Measurements from ENCODE around the gene SPSB1. TPM values are rescaled to one million over a fixed set of nuclear protein-coding genes. Genes with fewer than 3 reads are reported as not detected.

Gene SPSB1
- total RNA-seq, 1 experiment from 2014 or later: 14.3 TPM

DNA sequence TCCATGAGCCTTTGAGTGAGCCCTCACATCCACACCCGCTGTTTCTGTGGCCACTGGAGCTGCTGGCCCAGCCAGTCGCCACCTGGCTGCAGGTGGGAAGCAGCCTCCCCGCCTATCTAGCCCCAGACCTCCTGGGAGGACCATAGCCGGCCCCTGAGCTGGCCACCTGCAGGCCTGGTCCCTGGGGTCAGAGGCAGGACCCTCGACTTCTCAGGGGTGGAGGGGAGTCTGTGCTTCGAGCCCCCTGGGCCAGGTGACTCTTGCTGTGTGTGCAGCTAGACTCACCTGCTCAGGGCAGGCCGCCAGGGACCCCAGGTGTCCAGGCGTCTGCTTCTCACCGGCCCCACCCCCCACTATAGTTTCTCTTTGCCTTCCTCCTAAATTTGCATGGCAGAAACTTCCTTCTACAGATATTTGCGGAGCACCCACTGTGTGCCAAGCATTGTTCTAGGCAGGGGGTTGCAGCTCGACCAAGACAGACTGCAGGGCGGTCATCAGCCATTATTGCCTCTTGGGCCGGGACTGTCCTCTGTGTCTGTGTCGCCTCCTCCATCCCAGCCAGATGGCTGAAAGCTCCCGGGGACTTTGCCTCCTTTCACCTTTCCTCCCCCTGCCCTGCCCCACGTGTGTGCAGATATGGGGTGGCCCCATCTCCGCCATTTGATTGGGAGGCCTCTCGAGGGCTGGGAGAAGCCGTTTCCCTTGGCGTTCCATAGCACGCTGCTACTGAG, 27.3 kb downstream of the SPSB1 start:
- DNase-seq (ENCODE audit: low read depth): no peak

DNA sequence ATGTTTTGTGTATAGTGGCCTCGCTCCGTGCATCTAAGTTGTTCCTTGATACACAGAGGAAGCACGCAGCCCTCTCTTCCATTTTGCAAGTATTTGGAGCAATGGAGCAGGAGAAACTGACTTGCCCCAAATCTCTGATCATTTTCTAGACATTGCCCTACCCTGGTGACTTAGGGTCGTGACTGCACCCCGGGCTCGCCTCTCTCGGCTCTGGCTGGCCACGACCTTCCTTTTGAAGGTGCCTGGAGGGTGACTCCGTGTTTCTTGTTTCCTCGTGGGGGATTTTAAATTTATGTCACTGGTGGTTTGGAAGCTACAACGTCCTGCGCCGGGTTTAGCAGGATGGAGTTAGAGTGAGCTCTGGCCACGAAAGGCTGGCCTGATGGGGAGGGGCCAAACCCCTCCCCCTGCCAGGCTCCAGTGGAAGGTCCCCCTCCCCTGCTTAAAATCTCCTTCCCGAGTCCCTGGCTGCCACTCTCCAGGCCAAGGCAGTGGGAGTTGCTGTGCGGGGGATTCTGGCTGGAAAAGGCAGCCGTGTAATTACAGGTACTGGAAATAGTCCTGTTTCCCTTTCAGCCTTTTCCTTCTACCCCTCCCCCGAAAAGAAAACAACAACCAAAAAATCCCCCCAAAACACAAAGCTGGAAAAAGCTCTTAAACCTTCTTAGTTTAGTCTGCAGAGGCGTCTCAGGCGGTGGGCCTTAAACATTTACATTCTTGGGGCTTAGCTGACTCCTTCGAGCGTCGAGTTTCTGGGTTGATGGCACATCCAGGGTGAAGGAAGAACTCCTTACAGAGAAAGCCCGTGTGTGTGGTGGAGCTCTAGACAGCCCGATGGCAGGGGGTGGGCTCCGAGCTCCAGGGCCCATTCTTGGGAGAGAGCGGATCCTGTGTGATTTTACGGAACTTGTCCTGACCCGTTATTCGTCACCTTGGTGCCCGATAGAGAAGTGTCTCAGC, 28.1 kb downstream of the SPSB1 start:
- DNase-seq (ENCODE audit: low read depth): no peak

DNA sequence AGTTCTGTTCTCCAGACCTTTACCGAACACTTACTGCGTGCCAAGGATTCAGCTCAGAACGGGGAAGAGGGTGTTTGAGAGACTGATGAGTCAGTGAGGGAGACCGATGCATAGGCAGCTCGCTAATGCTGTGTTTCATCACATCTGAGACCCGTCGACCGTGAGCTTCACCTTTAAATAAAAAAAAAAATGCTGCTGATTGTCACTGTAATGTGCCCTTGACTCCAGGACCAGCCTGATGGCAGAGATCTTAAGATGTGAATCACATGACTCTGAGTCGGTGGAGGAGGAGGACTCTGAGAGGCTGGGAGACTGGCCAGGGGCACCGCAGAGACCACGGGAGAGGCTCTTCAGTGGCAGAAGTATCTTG, 28.8 kb downstream of the SPSB1 start:
- DNase-seq (ENCODE audit: low read depth): no peak

DNA sequence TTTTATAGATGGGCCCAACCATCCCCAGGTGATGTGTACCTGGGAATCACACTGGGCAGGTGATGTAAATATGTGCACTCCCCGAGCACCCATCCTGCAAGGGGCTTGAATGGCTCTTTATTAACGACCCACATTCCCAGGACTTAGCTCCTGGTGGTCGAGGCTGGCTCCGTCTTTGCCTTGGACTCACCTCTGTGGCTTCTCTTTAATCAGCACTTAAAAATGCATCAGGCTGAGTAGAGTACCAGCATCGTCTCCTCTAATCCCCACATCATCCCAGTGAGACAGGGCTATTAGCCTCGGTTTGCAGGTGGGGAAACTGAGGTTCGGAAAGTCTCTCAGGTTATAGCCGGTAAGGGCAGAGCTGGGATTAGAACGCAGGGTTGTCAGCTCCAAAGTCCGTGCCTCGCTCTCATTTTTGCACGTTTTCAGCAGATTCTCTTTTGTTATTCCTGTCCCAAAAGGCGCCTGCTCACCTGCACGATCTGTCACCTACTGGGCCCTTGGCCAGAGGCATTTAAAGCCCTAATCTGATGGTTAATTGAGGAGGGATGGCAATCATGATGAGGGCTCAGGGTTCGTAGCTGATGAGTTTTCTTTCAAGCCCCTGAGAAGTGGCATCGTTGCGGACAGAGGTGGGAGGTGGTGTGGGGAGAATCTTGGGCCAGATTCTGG, 29.4 kb downstream of the SPSB1 start:
- no peak for DNase-seq (ENCODE audit: low read depth)

DNA sequence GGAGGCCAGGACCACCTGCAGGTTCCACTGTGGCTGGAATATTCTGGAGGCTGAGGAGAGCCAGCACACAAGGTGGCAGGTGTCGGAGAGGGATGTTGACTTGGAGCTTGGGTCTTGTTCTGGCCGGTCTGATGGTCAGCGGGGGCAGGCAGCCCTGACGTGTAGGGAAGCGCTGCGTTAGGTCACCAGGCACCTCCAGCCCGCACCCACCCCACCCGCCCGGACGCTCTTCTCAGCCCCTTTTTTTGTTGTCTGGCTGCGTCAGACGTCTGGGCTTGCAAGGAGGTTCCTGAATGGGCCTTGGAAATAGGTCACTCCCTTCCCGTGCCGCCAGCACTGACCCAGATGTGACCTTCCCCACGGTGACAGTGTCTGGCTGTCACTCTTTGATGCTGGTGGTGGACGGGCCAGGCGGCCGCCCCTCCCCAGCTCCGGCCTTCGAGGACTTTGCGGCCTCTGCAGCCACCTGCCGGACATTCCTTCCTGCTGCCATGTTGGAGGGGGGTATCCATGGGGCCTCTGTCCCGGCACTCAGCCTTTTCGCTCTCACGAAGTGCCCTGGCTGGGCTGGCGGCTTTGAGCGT, 30.1 kb downstream of the SPSB1 start:
- no peak for DNase-seq (ENCODE audit: low read depth)

DNA sequence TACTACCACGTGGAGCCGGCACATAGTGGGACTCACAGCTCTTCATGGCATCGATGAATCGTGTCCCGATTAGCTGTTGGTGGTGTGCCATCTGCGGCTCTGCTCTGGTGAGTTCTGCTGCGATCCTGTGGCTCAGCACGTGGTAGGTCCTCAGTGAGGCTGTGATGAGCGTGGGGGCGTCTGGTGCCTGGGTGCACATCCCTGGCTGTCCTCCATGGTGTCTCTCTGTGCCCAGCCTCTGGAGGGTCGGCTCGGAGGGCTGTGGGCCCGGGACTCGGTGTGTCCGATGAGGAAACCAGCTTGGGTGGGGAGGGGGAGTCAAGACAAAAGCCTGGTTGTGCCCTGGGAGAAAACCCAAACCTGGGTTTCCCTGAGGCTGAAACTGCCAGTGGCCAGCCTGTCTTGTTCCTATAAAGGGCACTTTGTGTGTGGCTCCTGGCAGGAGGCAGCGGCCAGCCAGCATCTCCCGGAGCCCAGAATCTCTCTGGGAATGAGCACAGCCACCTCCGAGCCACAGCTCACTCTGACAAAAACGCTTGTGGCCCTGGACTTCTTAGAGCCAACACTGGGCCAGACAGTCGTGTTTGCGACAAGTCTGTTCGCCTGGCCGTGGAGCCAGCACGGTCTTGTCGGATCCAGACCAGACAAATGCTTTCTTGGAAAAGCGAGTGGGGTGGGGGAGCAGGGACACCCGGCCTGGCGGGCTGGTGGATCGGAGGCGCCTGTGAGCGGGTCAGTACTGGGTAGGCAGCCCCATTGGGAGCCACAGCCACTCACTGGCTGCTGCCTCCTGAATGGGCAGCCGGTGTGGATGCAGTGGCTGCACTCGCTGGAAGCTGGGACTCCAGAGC, 31.8 kb downstream of the SPSB1 start:
- DNase-seq (ENCODE audit: low read depth): no peak

DNA sequence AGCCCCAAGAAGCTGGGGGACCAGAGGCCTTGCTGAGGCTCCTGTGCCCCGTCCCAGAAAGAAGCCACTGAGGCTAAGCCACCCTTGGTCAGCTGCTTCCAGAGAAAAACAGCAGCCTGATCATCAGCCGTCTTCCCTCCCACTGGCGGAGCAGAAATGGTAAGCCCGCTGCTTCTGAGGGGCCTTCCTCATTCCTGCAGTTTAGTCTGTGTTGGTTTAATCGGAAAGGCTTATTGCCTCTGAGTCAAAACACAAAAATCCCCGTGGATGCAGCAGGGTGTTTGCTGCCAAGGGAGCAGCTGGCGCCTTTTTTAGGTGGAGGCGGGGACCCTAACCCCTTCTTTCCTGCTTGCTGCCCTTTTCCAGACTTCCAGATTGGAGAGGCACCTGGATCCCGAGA, 33.9 kb downstream of the SPSB1 start:
- DNase-seq (ENCODE audit: low read depth): no peak

DNA sequence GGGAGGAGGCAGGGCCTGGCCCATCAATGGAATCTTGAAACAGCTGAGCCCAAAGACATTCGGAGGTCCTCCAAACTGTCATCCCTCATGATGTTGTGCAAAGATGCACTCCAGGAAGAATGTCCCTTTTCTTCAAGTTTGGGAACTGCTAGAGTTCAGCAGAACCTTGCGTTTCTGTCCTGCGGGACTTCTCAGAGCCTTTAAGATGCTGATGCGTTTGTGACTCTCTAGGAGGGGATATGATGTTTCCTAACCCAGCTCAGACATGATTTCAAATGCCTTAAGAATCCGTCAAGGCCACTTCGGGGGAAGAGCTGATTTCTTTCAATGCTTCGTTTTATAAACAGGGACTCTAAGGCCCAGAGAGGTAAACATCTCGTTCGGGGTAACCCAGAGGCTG, 35.5 kb downstream of the SPSB1 start:
- no peak for DNase-seq (ENCODE audit: low read depth)

DNA sequence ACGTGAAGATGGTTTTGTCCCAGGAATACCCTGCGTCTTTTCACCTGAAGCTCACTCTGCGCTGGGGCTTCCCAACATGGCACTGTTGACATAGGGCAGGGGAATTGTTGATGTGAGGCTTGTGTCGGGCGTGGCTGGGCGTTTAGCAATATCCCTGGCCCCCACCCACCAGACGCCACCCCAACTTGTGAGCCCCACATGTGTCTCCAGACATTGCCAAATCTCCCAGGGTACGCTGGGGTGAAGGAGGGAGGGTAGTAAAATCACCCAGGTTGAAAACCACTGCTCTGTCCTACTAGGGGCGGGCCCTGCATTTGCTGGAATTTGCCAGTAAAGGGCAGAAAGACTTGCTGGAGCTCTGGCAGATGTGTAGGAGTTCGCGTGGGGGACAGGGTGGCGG, 36.0 kb downstream of the SPSB1 start:
- no peak for DNase-seq (ENCODE audit: low read depth)

DNA sequence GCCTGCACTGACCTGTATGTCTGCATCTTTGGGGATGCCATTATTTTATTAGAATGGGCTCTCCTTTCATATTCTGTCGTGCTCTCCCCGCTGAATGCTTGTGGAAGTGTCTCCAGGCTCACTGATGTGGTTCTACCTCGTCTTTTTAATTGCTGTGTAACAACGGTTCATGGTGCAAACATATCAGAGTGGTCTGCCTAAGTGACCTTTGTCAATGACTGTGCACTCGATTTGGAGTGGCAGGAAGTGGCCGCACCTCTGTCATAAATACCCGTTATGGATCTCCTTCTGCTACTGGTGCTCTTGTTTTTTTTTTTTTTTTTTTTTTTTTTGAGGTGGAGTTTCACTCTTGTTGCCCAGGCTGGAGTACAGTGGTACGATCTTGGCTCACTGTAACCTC, 38.3 kb downstream of the SPSB1 start:
- no peak for DNase-seq (ENCODE audit: low read depth)

DNA sequence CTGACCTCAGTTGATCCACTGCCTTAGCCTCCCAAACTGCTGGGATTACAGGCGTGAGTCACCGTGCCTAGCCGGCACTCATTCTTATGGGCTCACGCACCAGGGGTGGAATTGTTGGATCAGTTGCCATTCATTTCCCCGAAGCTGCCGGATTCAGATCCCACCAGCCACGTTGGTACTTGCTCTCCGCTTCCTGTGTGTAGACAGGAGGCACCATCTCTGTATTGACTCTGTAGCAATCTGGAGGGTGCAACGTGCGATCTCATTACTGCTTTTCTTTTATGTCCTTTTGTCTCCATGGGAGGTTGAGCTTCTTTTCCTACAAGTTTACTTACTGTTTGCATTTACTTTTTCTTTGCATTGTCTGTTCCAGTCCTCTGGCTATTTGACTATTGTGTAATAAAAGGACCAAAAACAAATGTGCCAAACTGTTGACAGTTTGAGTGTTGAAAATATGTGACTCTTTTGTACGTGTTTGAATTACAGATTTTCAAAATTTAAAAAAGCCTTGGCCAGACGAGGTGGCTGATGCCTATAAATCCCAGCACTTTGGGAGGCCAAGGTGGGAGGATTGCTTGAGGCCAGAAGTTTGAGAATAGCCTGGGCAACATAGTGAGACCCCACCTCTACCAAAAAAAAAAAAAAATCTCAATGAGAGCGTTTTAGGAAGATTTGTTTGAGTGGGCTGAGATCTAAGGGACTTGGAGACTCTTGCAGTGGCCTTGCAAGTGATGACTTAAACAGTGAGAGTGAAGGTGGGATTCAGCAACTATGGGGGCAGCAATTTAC, 39.1 kb downstream of the SPSB1 start:
- no peak for DNase-seq (ENCODE audit: low read depth)

DNA sequence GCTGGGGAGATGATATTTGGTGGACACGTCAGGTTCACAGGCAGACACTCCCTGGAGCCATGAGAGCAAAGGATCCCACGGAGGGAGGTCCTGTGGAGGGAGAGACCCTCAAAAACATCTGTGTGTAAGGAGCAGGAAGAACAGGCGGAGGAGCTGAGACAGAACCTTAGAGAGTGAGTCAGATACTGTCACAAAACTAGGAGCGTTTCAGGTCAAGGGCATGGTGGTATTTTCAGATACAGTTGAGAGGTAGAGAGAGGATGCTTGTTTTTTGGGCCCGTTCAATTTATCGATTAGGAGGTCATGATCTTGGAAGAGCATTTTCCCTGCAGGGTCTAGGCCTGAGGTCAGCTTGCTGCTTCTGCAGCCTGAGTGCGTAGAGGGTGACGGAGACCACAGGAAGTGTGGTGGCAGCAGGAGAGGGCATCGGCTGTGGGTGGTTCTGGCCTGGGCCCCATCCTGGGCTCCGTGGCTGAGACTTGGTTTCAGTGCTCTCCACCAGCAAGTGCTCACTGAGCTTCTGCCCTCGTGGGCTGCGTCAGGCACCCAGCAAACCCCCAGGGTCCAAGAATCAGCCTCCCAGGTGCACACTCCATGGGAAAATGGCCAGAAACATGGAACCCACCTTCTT, 39.9 kb downstream of the SPSB1 start:
- no peak for DNase-seq (ENCODE audit: low read depth)

DNA sequence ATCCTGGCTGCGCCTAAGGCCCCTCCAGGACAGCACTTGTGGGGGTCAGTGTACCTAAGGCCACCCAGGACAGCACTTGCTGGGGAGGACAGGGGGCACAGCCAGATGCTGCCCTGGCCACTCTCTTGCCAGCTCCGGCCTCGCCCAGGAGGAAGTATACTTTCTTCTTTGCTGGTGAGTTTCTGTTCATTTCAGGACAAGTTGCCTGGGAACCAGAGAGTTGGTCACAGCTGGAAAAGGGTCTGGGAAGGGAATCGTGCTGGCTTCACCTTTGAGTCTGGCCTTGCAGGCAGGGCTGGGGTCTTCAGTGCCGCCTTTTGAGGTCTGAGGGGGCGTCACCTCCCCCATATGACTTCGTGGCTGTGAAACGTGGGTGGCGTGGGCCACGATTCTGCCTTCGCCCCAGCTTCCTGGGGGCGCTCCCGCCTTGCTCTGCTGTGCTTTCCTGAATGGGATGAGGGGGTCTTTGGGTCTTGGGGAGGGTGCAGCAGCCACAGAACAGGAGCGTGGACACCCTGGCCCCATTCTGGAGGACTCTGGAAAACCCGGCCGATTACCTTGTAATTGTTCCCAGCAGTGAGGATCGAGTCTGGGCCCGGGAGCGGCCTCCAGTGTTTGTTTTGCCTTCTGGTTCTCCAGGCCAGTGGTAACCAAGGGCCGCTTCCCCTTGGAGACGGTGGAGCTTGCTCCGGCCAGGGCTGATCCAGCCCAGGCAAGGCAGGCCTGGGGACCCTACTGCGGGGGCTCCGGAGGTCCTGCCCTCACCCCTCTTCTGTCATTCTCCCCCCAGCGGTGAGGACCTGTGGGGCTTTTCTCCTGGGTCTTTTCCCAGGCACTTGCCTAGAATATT, 45.9 kb downstream of the SPSB1 start:
- no peak for DNase-seq (ENCODE audit: low read depth)

DNA sequence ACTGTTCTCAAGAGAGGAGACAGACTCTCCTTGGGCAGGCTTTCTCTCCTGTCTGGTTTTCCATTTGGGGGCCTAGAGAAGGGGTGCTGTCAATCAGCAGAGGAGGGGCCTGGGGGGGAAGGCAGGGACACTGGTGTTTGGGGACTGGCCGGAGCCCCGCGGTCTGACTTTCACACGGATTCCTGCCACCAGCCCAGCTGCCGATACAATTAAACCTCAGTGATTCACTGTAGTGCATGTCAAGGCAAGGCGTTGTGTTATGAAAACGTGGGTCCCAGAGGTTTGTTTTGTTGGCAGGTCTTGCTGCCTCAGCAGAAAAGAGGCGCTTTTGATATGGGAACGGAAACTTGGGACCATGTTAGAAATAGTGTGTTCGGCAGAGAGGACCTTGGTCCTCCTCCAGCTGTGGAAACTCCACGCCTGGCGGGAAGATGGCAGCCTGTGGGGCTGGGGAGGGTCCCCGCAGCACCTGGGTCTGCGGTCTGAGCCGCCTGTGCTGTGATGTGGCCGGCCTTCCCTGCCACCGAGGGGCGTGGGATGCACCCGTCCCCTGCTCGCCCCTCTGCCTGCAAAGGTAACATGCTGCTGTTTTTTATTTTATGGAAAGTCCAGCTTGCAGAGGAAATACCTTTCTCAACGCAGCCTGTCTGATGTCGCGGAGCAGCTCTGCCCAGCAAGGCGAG, 47.6 kb downstream of the SPSB1 start:
- no peak for DNase-seq (ENCODE audit: low read depth)

DNA sequence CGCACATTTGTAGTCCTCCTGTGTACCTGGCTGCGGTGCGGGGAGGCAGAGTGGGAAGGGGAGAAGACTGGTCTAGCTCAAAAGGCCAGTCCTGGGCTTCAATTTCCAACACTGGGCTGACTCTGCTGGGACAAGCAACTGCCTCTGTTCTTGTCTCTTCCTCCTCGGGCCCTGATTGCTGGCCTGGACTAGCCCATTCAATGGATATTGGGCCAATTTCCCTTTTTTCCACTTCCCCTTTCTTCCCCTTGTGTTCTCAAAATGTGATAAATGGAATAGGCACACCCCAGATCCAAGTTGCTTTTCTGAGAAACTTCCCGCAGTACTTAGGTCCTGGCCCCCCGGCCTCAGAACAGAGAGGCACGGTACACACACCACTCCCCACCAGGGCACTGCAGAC, 48.2 kb downstream of the SPSB1 start:
- DNase-seq (ENCODE audit: low read depth): no peak

DNA sequence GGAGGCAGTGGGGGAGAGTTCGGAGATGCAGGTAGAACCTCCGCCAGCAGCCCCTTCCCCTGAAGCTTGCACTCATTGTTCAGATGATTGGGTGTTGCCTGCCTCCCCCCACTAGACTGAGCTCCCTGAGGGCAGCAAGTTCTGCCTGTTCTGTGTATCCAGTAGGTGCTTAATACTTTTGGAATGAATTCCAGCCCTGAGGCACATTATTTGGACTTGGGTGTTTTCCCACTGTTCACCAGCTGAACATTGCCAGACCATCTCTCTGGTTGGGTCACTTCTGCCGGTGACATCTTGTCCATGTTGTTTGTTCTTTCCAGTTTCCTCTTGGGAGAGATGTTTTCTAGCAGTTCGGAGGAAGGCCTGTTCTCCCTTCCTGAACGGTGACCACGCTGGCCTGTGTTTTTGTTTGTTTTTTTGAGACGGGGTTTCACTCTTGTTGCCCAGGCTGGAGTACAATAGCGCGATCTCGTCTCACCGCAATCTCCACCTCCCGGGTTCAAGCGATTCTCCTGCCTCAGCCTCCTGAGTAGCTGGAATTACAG, 48.7 kb downstream of the SPSB1 start:
- DNase-seq (ENCODE audit: low read depth): no peak

DNA sequence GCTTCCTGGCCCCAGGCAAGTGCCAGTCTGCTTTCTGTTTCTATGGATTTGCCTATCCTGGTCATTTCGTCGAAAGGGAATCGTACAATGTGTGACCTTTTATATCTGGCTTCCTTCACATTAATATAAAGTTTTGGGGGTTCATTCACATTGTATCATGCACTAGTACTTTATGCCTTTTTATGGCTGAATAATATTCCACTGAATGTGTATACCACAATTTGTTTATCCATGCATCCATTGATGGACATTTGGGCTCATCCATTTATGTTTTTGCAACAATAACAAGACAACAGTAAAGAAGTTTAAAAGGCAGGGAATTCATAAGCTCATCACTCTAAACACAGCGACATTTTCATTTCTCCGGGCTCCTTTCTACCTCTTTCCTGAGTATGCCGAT, 50.6 kb downstream of the SPSB1 start:
- no peak for DNase-seq (ENCODE audit: low read depth)

All from M059J (cell line).